GM23248 (cell line): ENCODE results near the gene CPNE5.

ENCODE experiments used
- EZH2 ChIP-seq: fragments of 200-600 bp; sonication (generic); IDR thresholded peaks from 2 replicates; pipeline ENCODE4 v1.6.1; 2018; ENCODE audit warnings: antibody characterized with exemption, mild to moderate bottlenecking; ENCODE audit not compliant: insufficient read depth, poor library complexity, severe bottlenecking
- EZH2phosphoT487 ChIP-seq: fragments of 200-600 bp; sonication (generic); IDR thresholded peaks from 2 replicates; pipeline ENCODE4 v1.6.1; 2018; ENCODE audit warnings: antibody characterized with exemption, moderate library complexity, mild to moderate bottlenecking, low read depth; ENCODE audit not compliant: insufficient read depth

- TF ChIP-seq EZH2: no peak
- no peak for TF ChIP-seq EZH2phosphoT487
Measured at GRCh38 chr6:36793913-36794712, 45.1 kb downstream of the CPNE5 start.
